Muscle of leg (tissue), 11 donors: ENCODE measurements around the gene KCNC1. TPM values are rescaled to one million over a fixed set of nuclear protein-coding genes. Genes with fewer than 3 reads are reported as not detected.

Source experiments
- DNase-seq: peaks from one replicate; pipeline ENCODE4 v3.0.0; 2013
- H3K27ac ChIP-seq: one replicate; pipeline ENCODE4 v1.5.1; 2013; ENCODE audit warnings: mild to moderate bottlenecking, low read length, control low read depth
- H3K27me3 ChIP-seq: one replicate; pipeline ENCODE4 v1.6.1; 2013; ENCODE audit warnings: low read length; ENCODE audit not compliant: control insufficient read depth, insufficient read depth
- H3K36me3 ChIP-seq: one replicate; pipeline ENCODE4 v1.6.1; 2013; ENCODE audit warnings: low read length; ENCODE audit not compliant: control insufficient read depth, insufficient read depth
- H3K4me1 ChIP-seq: one replicate; pipeline ENCODE4 v1.6.1; 2013; ENCODE audit warnings: low read length; ENCODE audit not compliant: control insufficient read depth, insufficient read depth
- H3K4me3 ChIP-seq: one replicate; pipeline ENCODE4 v1.5.1; 2013; ENCODE audit warnings: low read length, control low read depth
- H3K9me3 ChIP-seq: replicated peaks from 2 replicates; pipeline ENCODE4 v1.6.1; 2013; ENCODE audit warnings: low read depth, low read length; ENCODE audit not compliant: control insufficient read depth
- WGBS: methylation state at CpG from one replicate; pipeline ENCODE4 v1.1.5; 2013; ENCODE audit warnings: missing lambda C conversion rate; ENCODE audit not compliant: insufficient coverage; 5-methylcytosine and 5-hydroxymethylcytosine counted together
- polyA plus RNA-seq, 8 donors: library from polyadenylated mRNA; unstranded; fragments of 120-200 nt; gene quantifications; one replicate each; pipeline versions ENCODE4 v1.2.1 to v1.2.3, GENCODE V29; 2013; ENCODE audit warnings: inconsistent platforms in 1 of 8, low replicate concordance in 1 of 8; ENCODE audit not compliant: insufficient read length in 8 of 8, insufficient read depth in 1 of 8
- total RNA-seq: library from RNA; stranded (reverse); fragments of 120-200 nt; gene quantifications from one replicate; pipeline ENCODE4 v1.2.4, GENCODE V29; 2013

The KCNC1 gene
- total and polyA plus RNA-seq, 9 donors: 0.18 to 2.1 (median 1.00) TPM

- Histone ChIP-seq H3K9me3 (no peaks in the 10 kb centered on the region), H3K27ac (peak overlapping the region; percentile 76), H3K27me3 (peaks cover 34% of the 10 kb centered on the region), H3K36me3 (no peaks in the 10 kb centered on the region), H3K4me3 (peak overlapping the region; percentile 2), H3K4me1 (peaks cover 74% of the 10 kb centered on the region)
- 4% methylated on average over 59 of the region's 68 CpGs for WGBS
- DNase-seq: peak; percentile 68
Measured at GRCh38 chr11:17695454-17696441, 38.8 kb upstream of the KCNC1 start.

- no peak for DNase-seq
- peak overlapping the region; percentile 76 for H3K27ac ChIP-seq
- H3K9me3 ChIP-seq: no peaks in the 10 kb centered on the region
- peaks cover 34% of the 10 kb centered on the region for H3K27me3 ChIP-seq
- peaks cover 80% of the 10 kb centered on the region for H3K4me1 ChIP-seq
- WGBS: 79% methylated on average over 2 of the region's 5 CpGs
- H3K36me3 ChIP-seq: no peaks in the 10 kb centered on the region
- H3K4me3 ChIP-seq: no peak overlapping the region
Measured at GRCh38 chr11:17696741-17697140, 37.8 kb upstream of the KCNC1 start.

GRCh38 chr11:17697175-17697949 lies 37.2 kb upstream of the KCNC1 start:
- 100% methylated on average over 1 of the region's 6 CpGs for WGBS
- peaks cover 34% of the 10 kb centered on the region for H3K27me3 ChIP-seq
- peaks cover 78% of the 10 kb centered on the region for H3K4me1 ChIP-seq
- peak overlapping the region; percentile 76 for H3K27ac ChIP-seq
- no peaks in the 10 kb centered on the region for H3K9me3 ChIP-seq
- no peak overlapping the region for H3K4me3 ChIP-seq
- no peaks in the 10 kb centered on the region for H3K36me3 ChIP-seq
- DNase-seq: peak; percentile 68

- no peaks in the 10 kb centered on the region for H3K36me3 ChIP-seq
- peaks cover 6% of the 10 kb centered on the region for H3K9me3 ChIP-seq
- no CpG with 5 or more reads among the region's 5 CpGs for WGBS
- H3K27ac ChIP-seq: peak overlapping the region; percentile 94
- peak; percentile 93 for DNase-seq
- peaks cover 25% of the 10 kb centered on the region for H3K27me3 ChIP-seq
- H3K4me1 ChIP-seq: peaks cover 65% of the 10 kb centered on the region
- no peak overlapping the region for H3K4me3 ChIP-seq
Measured at GRCh38 chr11:17699147-17700114, 35.1 kb upstream of the KCNC1 start.

GRCh38 chr11:17700991-17701390 lies 33.6 kb upstream of the KCNC1 start:
- 89% methylated on average over 1 of the region's 4 CpGs for WGBS
- Histone ChIP-seq H3K27ac (peak overlapping the region; percentile 94), H3K4me3 (no peak overlapping the region), H3K27me3 (peaks cover 14% of the 10 kb centered on the region), H3K36me3 (no peaks in the 10 kb centered on the region), H3K4me1 (peaks cover 52% of the 10 kb centered on the region), H3K9me3 (peaks cover 6% of the 10 kb centered on the region)
- DNase-seq: no peak

- H3K9me3 ChIP-seq: peaks cover 6% of the 10 kb centered on the region
- WGBS: 67% methylated on average over 2 of the region's 5 CpGs
- H3K36me3 ChIP-seq: no peaks in the 10 kb centered on the region
- no peaks in the 10 kb centered on the region for H3K27me3 ChIP-seq
- no peak for DNase-seq
- no peak overlapping the region for H3K4me3 ChIP-seq
- H3K4me1 ChIP-seq: peaks cover 42% of the 10 kb centered on the region
- H3K27ac ChIP-seq: no peak overlapping the region
Measured at GRCh38 chr11:17702876-17703275, 31.7 kb upstream of the KCNC1 start.

GRCh38 chr11:17703951-17704350 lies 30.6 kb upstream of the KCNC1 start:
- H3K4me3 ChIP-seq: no peak overlapping the region
- H3K27ac ChIP-seq: no peak overlapping the region
- peaks cover 42% of the 10 kb centered on the region for H3K4me1 ChIP-seq
- WGBS: 86% methylated on average over 1 of the region's 2 CpGs
- no peaks in the 10 kb centered on the region for H3K27me3 ChIP-seq
- peaks cover 6% of the 10 kb centered on the region for H3K9me3 ChIP-seq
- no peaks in the 10 kb centered on the region for H3K36me3 ChIP-seq
- DNase-seq: no peak

GRCh38 chr11:17707830-17708229 lies 26.8 kb upstream of the KCNC1 start:
- H3K9me3 ChIP-seq: peaks cover 6% of the 10 kb centered on the region
- 57% methylated on average over 3 of the region's 4 CpGs for WGBS
- no peak overlapping the region for H3K4me3 ChIP-seq
- H3K4me1 ChIP-seq: peaks cover 41% of the 10 kb centered on the region
- no peaks in the 10 kb centered on the region for H3K36me3 ChIP-seq
- H3K27ac ChIP-seq: peak overlapping the region; percentile 80
- DNase-seq: peak; percentile 66
- no peaks in the 10 kb centered on the region for H3K27me3 ChIP-seq

GRCh38 chr11:17711836-17712235 lies 22.7 kb upstream of the KCNC1 start:
- H3K27me3 ChIP-seq: peaks cover 11% of the 10 kb centered on the region
- H3K9me3 ChIP-seq: no peaks in the 10 kb centered on the region
- H3K27ac ChIP-seq: no peak overlapping the region
- no peak overlapping the region for H3K4me3 ChIP-seq
- peaks cover 61% of the 10 kb centered on the region for H3K4me1 ChIP-seq
- WGBS: no CpG with 5 or more reads among the region's 4 CpGs
- DNase-seq: no peak
- no peaks in the 10 kb centered on the region for H3K36me3 ChIP-seq
